K562 (cell line): Measurements from ENCODE around the gene NFYC. TPM values are rescaled to one million over a fixed set of nuclear protein-coding genes. Genes with fewer than 3 reads are reported as not detected.

Experiments
- ARID2 ChIP-seq: fragments of 450-650 bp; IDR thresholded peaks from 2 replicates; pipeline ENCODE4 v1.6.1; 2017; ENCODE audit warnings: antibody characterized with exemption, mild to moderate bottlenecking
- CBX1 ChIP-seq: sonication (generic); IDR thresholded peaks from 2 replicates; pipeline ENCODE4 v1.6.1; 2016; ENCODE audit warnings: antibody characterized with exemption, low read depth, mild to moderate bottlenecking
- CHD2 ChIP-seq: IDR thresholded peaks from 2 replicates; pipeline ENCODE4 v1.6.1; 2011; ENCODE audit warnings: low read depth, low read length
- NFXL1 ChIP-seq: fragments of 450-650 bp; formaldehyde crosslinking; IDR thresholded peaks from 2 replicates; pipeline ENCODE4 v1.4.0; 2021; ENCODE audit warnings: mild to moderate bottlenecking
- NR3C1 ChIP-seq: sonication (generic); formaldehyde crosslinking; IDR thresholded peaks from 2 replicates; pipeline ENCODE4 v1.8.1; 2022; ENCODE audit warnings: missing genetic modification reagents
- SMC3 ChIP-seq: conservative IDR thresholded peaks from 2 replicates; pipeline ENCODE4 v1.6.1; 2011; ENCODE audit warnings: low read depth, low read length, improper control_type of control experiment; ENCODE audit not compliant: insufficient read depth
- polyA plus RNA-seq, 8 experiments: library from polyadenylated mRNA; depleted of rRNA in 4 of 8; stranded (reverse) in 5 of 8; unstranded in 3 of 8; fragments of >200 nt; fragmentation: Nextera tagmentation in 2 of 8; fragmentation: Illumina TruSeq in 1 of 8; extraction: Ambion mirVana in 2 of 8; extraction: Trizol in 1 of 8; gene quantifications; 2 replicates each; pipeline versions ENCODE4 v1.2.1 to v1.2.3, GENCODE V29; 2011 to 2014; ENCODE audit warnings: inconsistent platforms in 1 of 8, missing spikeins in 1 of 8
- total RNA-seq, 7 experiments: library from RNA; depleted of rRNA in 6 of 7; stranded (reverse); fragments of >200 nt in 6 of 7; fragmentation: Illumina TruSeq in 2 of 7; extraction: Trizol in 2 of 7; gene quantifications; 2 replicates each; pipeline versions ENCODE4 v1.2.1 to v1.2.3, GENCODE V29; 2011 to 2021; ENCODE audit warnings: low replicate concordance in 1 of 7
- TF ChIP-seq, protein P1 (sequence below): fragments of 450-650 bp; IDR thresholded peaks from 2 replicates; pipeline ENCODE4 v1.6.1; 2016; ENCODE audit warnings: mild to moderate bottlenecking, moderate library complexity
- TF ChIP-seq, protein P2 (sequence below): fragments of 250-450 bp; sonication (Bioruptor Pico); IDR thresholded peaks from 2 replicates; pipeline ENCODE4 v1.8.0; 2021; ENCODE audit warnings: moderate library complexity, mild to moderate bottlenecking, inconsistent platforms
- TF ChIP-seq, protein P3 (sequence below): fragments of 250-450 bp; sonication (Bioruptor Pico); IDR thresholded peaks from 2 replicates; pipeline ENCODE4 v1.5.0; 2020; ENCODE audit warnings: mild to moderate bottlenecking, borderline replicate concordance
- TF ChIP-seq, protein P4 (sequence below), 2 experiments: fragments of 450-650 bp; conservative IDR thresholded peaks; 2 replicates each; pipeline ENCODE4 v1.6.1; 2017; ENCODE audit warnings: mild to moderate bottlenecking in 2 of 2, moderate library complexity in 2 of 2

The NFYC gene
- total and polyA plus RNA-seq, 9 of the 15 experiments (the other 6 are each of a cell fraction or from before 2014, with no cell fraction given), result 4.8 to 59.8 (median 41.1) TPM

DNA sequence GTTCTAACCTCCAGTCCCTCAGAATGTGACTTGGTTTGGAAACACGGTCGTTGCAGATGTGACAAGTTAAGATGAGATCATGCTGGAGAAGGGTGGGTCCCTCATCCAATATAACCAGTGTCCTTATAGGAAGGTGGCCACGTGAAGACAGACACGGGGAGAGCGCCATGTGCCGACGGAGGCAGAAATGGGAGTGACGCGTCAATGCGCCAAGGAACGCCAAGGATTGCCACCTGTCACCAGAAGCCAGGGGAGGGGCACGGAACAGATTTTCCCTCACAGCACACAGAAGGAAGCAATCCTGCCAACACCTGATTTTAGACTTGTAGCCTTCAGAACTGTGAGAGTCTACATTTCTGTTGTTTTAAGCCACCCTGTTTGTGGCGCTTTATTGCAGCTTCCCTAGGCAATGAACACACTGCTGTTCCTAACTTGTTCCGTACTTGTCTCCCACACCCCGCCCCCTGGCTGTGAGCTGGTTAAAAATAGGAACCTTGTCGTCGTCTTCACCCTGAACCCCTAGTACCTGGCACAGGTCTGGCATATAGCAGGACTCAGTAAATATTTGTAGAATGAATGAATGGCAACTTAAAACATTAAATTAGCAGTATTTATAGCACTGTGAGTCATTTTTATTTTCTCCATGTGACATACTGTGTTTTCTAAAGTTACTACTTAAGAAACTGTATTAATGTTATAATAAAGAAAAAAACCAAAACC lies 40.2 kb upstream of the NFYC start (continued):
- TF ChIP-seq, protein P1, sequence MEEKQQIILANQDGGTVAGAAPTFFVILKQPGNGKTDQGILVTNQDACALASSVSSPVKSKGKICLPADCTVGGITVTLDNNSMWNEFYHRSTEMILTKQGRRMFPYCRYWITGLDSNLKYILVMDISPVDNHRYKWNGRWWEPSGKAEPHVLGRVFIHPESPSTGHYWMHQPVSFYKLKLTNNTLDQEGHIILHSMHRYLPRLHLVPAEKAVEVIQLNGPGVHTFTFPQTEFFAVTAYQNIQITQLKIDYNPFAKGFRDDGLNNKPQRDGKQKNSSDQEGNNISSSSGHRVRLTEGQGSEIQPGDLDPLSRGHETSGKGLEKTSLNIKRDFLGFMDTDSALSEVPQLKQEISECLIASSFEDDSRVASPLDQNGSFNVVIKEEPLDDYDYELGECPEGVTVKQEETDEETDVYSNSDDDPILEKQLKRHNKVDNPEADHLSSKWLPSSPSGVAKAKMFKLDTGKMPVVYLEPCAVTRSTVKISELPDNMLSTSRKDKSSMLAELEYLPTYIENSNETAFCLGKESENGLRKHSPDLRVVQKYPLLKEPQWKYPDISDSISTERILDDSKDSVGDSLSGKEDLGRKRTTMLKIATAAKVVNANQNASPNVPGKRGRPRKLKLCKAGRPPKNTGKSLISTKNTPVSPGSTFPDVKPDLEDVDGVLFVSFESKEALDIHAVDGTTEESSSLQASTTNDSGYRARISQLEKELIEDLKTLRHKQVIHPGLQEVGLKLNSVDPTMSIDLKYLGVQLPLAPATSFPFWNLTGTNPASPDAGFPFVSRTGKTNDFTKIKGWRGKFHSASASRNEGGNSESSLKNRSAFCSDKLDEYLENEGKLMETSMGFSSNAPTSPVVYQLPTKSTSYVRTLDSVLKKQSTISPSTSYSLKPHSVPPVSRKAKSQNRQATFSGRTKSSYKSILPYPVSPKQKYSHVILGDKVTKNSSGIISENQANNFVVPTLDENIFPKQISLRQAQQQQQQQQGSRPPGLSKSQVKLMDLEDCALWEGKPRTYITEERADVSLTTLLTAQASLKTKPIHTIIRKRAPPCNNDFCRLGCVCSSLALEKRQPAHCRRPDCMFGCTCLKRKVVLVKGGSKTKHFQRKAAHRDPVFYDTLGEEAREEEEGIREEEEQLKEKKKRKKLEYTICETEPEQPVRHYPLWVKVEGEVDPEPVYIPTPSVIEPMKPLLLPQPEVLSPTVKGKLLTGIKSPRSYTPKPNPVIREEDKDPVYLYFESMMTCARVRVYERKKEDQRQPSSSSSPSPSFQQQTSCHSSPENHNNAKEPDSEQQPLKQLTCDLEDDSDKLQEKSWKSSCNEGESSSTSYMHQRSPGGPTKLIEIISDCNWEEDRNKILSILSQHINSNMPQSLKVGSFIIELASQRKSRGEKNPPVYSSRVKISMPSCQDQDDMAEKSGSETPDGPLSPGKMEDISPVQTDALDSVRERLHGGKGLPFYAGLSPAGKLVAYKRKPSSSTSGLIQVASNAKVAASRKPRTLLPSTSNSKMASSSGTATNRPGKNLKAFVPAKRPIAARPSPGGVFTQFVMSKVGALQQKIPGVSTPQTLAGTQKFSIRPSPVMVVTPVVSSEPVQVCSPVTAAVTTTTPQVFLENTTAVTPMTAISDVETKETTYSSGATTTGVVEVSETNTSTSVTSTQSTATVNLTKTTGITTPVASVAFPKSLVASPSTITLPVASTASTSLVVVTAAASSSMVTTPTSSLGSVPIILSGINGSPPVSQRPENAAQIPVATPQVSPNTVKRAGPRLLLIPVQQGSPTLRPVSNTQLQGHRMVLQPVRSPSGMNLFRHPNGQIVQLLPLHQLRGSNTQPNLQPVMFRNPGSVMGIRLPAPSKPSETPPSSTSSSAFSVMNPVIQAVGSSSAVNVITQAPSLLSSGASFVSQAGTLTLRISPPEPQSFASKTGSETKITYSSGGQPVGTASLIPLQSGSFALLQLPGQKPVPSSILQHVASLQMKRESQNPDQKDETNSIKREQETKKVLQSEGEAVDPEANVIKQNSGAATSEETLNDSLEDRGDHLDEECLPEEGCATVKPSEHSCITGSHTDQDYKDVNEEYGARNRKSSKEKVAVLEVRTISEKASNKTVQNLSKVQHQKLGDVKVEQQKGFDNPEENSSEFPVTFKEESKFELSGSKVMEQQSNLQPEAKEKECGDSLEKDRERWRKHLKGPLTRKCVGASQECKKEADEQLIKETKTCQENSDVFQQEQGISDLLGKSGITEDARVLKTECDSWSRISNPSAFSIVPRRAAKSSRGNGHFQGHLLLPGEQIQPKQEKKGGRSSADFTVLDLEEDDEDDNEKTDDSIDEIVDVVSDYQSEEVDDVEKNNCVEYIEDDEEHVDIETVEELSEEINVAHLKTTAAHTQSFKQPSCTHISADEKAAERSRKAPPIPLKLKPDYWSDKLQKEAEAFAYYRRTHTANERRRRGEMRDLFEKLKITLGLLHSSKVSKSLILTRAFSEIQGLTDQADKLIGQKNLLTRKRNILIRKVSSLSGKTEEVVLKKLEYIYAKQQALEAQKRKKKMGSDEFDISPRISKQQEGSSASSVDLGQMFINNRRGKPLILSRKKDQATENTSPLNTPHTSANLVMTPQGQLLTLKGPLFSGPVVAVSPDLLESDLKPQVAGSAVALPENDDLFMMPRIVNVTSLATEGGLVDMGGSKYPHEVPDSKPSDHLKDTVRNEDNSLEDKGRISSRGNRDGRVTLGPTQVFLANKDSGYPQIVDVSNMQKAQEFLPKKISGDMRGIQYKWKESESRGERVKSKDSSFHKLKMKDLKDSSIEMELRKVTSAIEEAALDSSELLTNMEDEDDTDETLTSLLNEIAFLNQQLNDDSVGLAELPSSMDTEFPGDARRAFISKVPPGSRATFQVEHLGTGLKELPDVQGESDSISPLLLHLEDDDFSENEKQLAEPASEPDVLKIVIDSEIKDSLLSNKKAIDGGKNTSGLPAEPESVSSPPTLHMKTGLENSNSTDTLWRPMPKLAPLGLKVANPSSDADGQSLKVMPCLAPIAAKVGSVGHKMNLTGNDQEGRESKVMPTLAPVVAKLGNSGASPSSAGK, result peak; percentile 46; the same call in 1 of the 2 replicates
- TF ChIP-seq, protein P2, sequence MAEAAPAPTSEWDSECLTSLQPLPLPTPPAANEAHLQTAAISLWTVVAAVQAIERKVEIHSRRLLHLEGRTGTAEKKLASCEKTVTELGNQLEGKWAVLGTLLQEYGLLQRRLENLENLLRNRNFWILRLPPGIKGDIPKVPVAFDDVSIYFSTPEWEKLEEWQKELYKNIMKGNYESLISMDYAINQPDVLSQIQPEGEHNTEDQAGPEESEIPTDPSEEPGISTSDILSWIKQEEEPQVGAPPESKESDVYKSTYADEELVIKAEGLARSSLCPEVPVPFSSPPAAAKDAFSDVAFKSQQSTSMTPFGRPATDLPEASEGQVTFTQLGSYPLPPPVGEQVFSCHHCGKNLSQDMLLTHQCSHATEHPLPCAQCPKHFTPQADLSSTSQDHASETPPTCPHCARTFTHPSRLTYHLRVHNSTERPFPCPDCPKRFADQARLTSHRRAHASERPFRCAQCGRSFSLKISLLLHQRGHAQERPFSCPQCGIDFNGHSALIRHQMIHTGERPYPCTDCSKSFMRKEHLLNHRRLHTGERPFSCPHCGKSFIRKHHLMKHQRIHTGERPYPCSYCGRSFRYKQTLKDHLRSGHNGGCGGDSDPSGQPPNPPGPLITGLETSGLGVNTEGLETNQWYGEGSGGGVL (CRISPR knock-in tag), result no peak
- TF ChIP-seq, protein P3, sequence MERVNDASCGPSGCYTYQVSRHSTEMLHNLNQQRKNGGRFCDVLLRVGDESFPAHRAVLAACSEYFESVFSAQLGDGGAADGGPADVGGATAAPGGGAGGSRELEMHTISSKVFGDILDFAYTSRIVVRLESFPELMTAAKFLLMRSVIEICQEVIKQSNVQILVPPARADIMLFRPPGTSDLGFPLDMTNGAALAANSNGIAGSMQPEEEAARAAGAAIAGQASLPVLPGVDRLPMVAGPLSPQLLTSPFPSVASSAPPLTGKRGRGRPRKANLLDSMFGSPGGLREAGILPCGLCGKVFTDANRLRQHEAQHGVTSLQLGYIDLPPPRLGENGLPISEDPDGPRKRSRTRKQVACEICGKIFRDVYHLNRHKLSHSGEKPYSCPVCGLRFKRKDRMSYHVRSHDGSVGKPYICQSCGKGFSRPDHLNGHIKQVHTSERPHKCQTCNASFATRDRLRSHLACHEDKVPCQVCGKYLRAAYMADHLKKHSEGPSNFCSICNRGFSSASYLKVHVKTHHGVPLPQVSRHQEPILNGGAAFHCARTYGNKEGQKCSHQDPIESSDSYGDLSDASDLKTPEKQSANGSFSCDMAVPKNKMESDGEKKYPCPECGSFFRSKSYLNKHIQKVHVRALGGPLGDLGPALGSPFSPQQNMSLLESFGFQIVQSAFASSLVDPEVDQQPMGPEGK, result no peak
- TF ChIP-seq, protein P4, sequence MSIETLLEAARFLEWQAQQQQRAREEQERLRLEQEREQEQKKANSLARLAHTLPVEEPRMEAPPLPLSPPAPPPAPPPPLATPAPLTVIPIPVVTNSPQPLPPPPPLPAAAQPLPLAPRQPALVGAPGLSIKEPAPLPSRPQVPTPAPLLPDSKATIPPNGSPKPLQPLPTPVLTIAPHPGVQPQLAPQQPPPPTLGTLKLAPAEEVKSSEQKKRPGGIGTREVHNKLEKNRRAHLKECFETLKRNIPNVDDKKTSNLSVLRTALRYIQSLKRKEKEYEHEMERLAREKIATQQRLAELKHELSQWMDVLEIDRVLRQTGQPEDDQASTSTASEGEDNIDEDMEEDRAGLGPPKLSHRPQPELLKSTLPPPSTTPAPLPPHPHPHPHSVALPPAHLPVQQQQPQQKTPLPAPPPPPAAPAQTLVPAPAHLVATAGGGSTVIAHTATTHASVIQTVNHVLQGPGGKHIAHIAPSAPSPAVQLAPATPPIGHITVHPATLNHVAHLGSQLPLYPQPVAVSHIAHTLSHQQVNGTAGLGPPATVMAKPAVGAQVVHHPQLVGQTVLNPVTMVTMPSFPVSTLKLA (conservative IDR thresholded peaks at IDR 0.05), result 0 out of 4 replicates have a peak, but pooled peaks of 1 of the 2 experiments have one; percentile 47
- TF ChIP-seq ARID2, result no peak
- TF ChIP-seq CHD2, result no peak
- TF ChIP-seq CBX1, result no peak
- no peak for TF ChIP-seq NR3C1
- no peak for TF ChIP-seq SMC3
- no peak for TF ChIP-seq NFXL1
